KBM-7 (cell line): ENCODE measurements around the gene TRNT1.
A peak's percentile ranks its signal among the peaks of the same experiment; 100 is the strongest.

Source experiments
- DNase-seq: peaks from one replicate; pipeline ENCODE4 v3.0.0-alpha.2; 2015
- in situ Hi-C: fragments of 300-500 bp; cut with MboI; formaldehyde crosslinking; loops from 2 replicates; pipeline ENCODE4 v1.14.3; 2020; ENCODE audit warnings: low sequenced_read_pairs, low pct_unique_long_range_greater_than_20kb, mixed read lengths

TRNT1 gene

GRCh38 chr3:3165241-3165640, 38.5 kb downstream of the TRNT1 start:
- DNase-seq = no peak
- in situ Hi-C loops = no loop called here

GRCh38 chr3:3165650-3166049, 38.9 kb downstream of the TRNT1 start:
- in situ Hi-C loops = no loop called here
- no peak for DNase-seq

GRCh38 chr3:3170998-3171397, 44.3 kb downstream of the TRNT1 start:
- in situ Hi-C loops = no loop called here
- DNase-seq = peak; percentile 55

- DNase-seq = no peak
- in situ Hi-C loops = no loop called here
Observed at GRCh38 chr3:3172627-3173026, 45.9 kb downstream of the TRNT1 start.

- in situ Hi-C loops = no loop called here
- DNase-seq = peak; percentile 31
Observed at GRCh38 chr3:3177861-3178497, 51.2 kb downstream of the TRNT1 start.

GRCh38 chr3:3178498-3179328, 52.0 kb downstream of the TRNT1 start:
- in situ Hi-C loops = no loop called here
- DNase-seq = no peak

- peak; percentile 93 for DNase-seq
- in situ Hi-C loops = no loop called here
Observed at GRCh38 chr3:3179407-3180094, 52.8 kb downstream of the TRNT1 start, which contains the start of gene CRBN. TSS of gene CRBN (minus strand) at chr3:3179691. CDS start at chr3:3179687, 4 bp downstream.

GRCh38 chr3:3180456-3180855, 53.7 kb downstream of the TRNT1 start:
- no peak for DNase-seq
- in situ Hi-C loops = no loop called here

GRCh38 chr3:3184876-3185275, 58.1 kb downstream of the TRNT1 start:
- no peak for DNase-seq
- in situ Hi-C loops = no loop called here

GRCh38 chr3:3189102-3189727, 62.5 kb downstream of the TRNT1 start:
- no peak for DNase-seq
- in situ Hi-C loops = no loop called here

- DNase-seq = no peak
- in situ Hi-C loops = no loop called here
Observed at GRCh38 chr3:3189961-3190360, 63.2 kb downstream of the TRNT1 start.

- in situ Hi-C loops = no loop called here
- DNase-seq = peak; percentile 64
Observed at GRCh38 chr3:3191675-3192285, 65.0 kb downstream of the TRNT1 start.

- in situ Hi-C loops = no loop called here
- DNase-seq = no peak
Observed at GRCh38 chr3:3192286-3192675, 65.5 kb downstream of the TRNT1 start.

- in situ Hi-C loops = no loop called here
- DNase-seq = no peak
Observed at GRCh38 chr3:3194861-3195260, 68.1 kb downstream of the TRNT1 start.

- in situ Hi-C loops = no loop called here
Observed at GRCh38 chr3:3196148-3196861, 69.6 kb downstream of the TRNT1 start.

More at GRCh38 chr3:3196148-3196861, 69.6 kb downstream of the TRNT1 start:
- DNase-seq = peak; percentile 37
